CD8-positive, alpha-beta memory T cell (primary cell): ENCODE data around the gene NDUFA12. TPM values are rescaled to one million over a fixed set of nuclear protein-coding genes. Genes with fewer than 3 reads are reported as not detected.
A peak's percentile ranks its signal among the peaks of the same experiment; 100 is the strongest.

Source experiments
- CTCF ChIA-PET: fragments of 350-600 bp; sonication (Branson Sonifier 250); formaldehyde crosslinking; loops from one replicate; lab custom pipeline; 2021; ENCODE audit warnings: antibody characterized with exemption; lab: Charles Lee
- POLR2A ChIA-PET: fragments of 350-600 bp; sonication (Branson Sonifier 250); formaldehyde crosslinking; loops from one replicate; lab custom pipeline; 2021; ENCODE audit warnings: antibody characterized with exemption; lab: Charles Lee
- DNase-seq, 5 donors: peaks; one replicate each; pipeline versions ENCODE4 v3.0.0 to v3.0.0-alpha.2; 2020 to 2022; ENCODE audit warnings: mixed read lengths in 1 of 5
- H3K27ac ChIP-seq: one replicate; pipeline ENCODE4 v1.7.0; 2013; ENCODE audit warnings: low read depth, mild to moderate bottlenecking, low read length, moderate library complexity
- H3K27me3 ChIP-seq: 2 replicates; pipeline ENCODE4 v1.7.0; 2013; ENCODE audit warnings: low read length, mild to moderate bottlenecking; ENCODE audit not compliant: insufficient read depth, poor library complexity, severe bottlenecking
- H3K36me3 ChIP-seq: 2 replicates; pipeline ENCODE4 v1.7.0; 2013; ENCODE audit warnings: mild to moderate bottlenecking, low read length, moderate library complexity; ENCODE audit not compliant: insufficient read depth
- H3K4me1 ChIP-seq: 2 replicates; pipeline ENCODE4 v1.7.0; 2013; ENCODE audit warnings: mild to moderate bottlenecking, low read length, moderate library complexity; ENCODE audit not compliant: insufficient read depth
- H3K4me3 ChIP-seq: 2 replicates; pipeline ENCODE4 v1.7.0; 2013; ENCODE audit warnings: mild to moderate bottlenecking, low read length
- H3K9me3 ChIP-seq: 2 replicates; pipeline ENCODE4 v1.7.0; 2013; ENCODE audit warnings: mild to moderate bottlenecking, low read length
- H3K27ac Mint-ChIP-seq, 8 donors: one replicate each; pipeline ENCODE4 v1.8.0; 2020 to 2021; ENCODE audit warnings: mixed read lengths in 8 of 8, mild to moderate bottlenecking in 6 of 8, inconsistent platforms in 3 of 8, moderate library complexity in 3 of 8
- H3K27me3 Mint-ChIP-seq, 2 donors: one replicate each; pipeline ENCODE4 v1.8.0; 2020 to 2021; ENCODE audit warnings: mixed read lengths in 2 of 2, mild to moderate bottlenecking in 1 of 2, moderate library complexity in 1 of 2
- H3K36me3 Mint-ChIP-seq, 3 donors: one replicate each; pipeline ENCODE4 v1.8.0; 2020 to 2021; ENCODE audit warnings: mixed read lengths in 3 of 3, inconsistent platforms in 1 of 3, mild to moderate bottlenecking in 1 of 3
- H3K4me1 Mint-ChIP-seq, 3 donors: one replicate each; pipeline ENCODE4 v1.8.0; 2020 to 2021; ENCODE audit warnings: mixed read lengths in 3 of 3, inconsistent platforms in 1 of 3, mild to moderate bottlenecking in 1 of 3
- H3K4me3 Mint-ChIP-seq, 7 donors: one replicate each; pipeline ENCODE4 v1.8.0; 2020 to 2021; ENCODE audit warnings: mixed read lengths in 7 of 7, mild to moderate bottlenecking in 6 of 7, moderate library complexity in 4 of 7, inconsistent platforms in 2 of 7
- H3K9me3 Mint-ChIP-seq, 5 donors: one replicate each; pipeline ENCODE4 v1.8.0; 2020 to 2022; ENCODE audit warnings: mixed read lengths in 5 of 5, mild to moderate bottlenecking in 3 of 5, moderate library complexity in 2 of 5, inconsistent platforms in 1 of 5
- polyA plus RNA-seq: library from polyadenylated mRNA; unstranded; fragments of 300-500 nt; fragmentation: Illumina TruSeq; gene quantifications from one replicate; pipeline ENCODE4 v1.2.3, GENCODE V29; 2021
- total RNA-seq, 2 experiments: library from RNA; stranded (reverse); gene quantifications; one replicate each; pipeline ENCODE4 v1.2.3, GENCODE V29; 2021

The NDUFA12 gene
- total and polyA plus RNA-seq, 3 experiments from 2014 or later, result 133 to 245 (median 149) TPM

- H3K4me1 Mint-ChIP-seq, result no peaks in the 10 kb centered on the region
- CTCF ChIA-PET, result interaction anchor here (0.6 kb wide), 1 partner anchor 952 kb away, joined by 3 read pairs; no protein-coding TSS in a partner anchor
- POLR2A ChIA-PET, result no interaction called here
Measured at GRCh38 chr12:94965982-94966630, 37.4 kb downstream of the NDUFA12 start.

GRCh38 chr12:94963649-94964048, 39.8 kb downstream of the NDUFA12 start:
- Histone ChIP-seq H3K9me3 (no peaks in the 10 kb centered on the region), H3K27me3 (no peaks in the 10 kb centered on the region), H3K36me3 (no peaks in the 10 kb centered on the region), H3K27ac (no peak overlapping the region), H3K4me3 (no peak overlapping the region), H3K4me1 (no peaks in the 10 kb centered on the region)
- peaks cover 0 to 9% of the 10 kb centered on the region in 2 donors for H3K27me3 Mint-ChIP-seq
- H3K36me3 Mint-ChIP-seq, result peaks cover 0 to 10% (median 0%) of the 10 kb centered on the region in 3 donors
- H3K4me3 Mint-ChIP-seq, result no peak overlapping the region
- no peak overlapping the region for H3K27ac Mint-ChIP-seq
- ChIA-PET POLR2A (no interaction called here), CTCF (no interaction called here)
- H3K9me3 Mint-ChIP-seq, result peaks cover 0 to 2% (median 0%) of the 10 kb centered on the region in 5 donors
- H3K4me1 Mint-ChIP-seq, result no peaks in the 10 kb centered on the region
- no peak for DNase-seq

More at GRCh38 chr12:94965982-94966630, 37.4 kb downstream of the NDUFA12 start:
- Histone ChIP-seq H3K27ac (no peak overlapping the region), H3K27me3 (no peaks in the 10 kb centered on the region), H3K36me3 (no peaks in the 10 kb centered on the region), H3K4me1 (no peaks in the 10 kb centered on the region), H3K4me3 (no peak overlapping the region), H3K9me3 (no peaks in the 10 kb centered on the region)
- H3K9me3 Mint-ChIP-seq, result no peaks in the 10 kb centered on the region
- H3K4me3 Mint-ChIP-seq, result no peak overlapping the region
- no peak for DNase-seq
- peaks cover 0 to 2% of the 10 kb centered on the region in 2 donors for H3K27me3 Mint-ChIP-seq
- H3K27ac Mint-ChIP-seq, result no peak overlapping the region
- peaks cover 3 to 13% (median 6%) of the 10 kb centered on the region in 3 donors for H3K36me3 Mint-ChIP-seq

GRCh38 chr12:94962670-94963069, 40.8 kb downstream of the NDUFA12 start:
- POLR2A ChIA-PET, result no interaction called here
- peaks cover 0 to 10% (median 0%) of the 10 kb centered on the region in 3 donors for H3K36me3 Mint-ChIP-seq
- peaks cover 0 to 9% of the 10 kb centered on the region in 2 donors for H3K27me3 Mint-ChIP-seq
- DNase-seq, result no peak
- CTCF ChIA-PET, result no interaction called here
- H3K36me3 ChIP-seq, result no peaks in the 10 kb centered on the region
- no peak overlapping the region for H3K27ac Mint-ChIP-seq
- no peak overlapping the region for H3K4me3 ChIP-seq
- H3K4me3 Mint-ChIP-seq, result no peak overlapping the region
- H3K4me1 ChIP-seq, result no peaks in the 10 kb centered on the region
- H3K4me1 Mint-ChIP-seq, result no peaks in the 10 kb centered on the region
- no peaks in the 10 kb centered on the region for H3K27me3 ChIP-seq
- peaks cover 0 to 2% (median 0%) of the 10 kb centered on the region in 5 donors for H3K9me3 Mint-ChIP-seq
- H3K27ac ChIP-seq, result no peak overlapping the region
- no peaks in the 10 kb centered on the region for H3K9me3 ChIP-seq

- H3K4me3 ChIP-seq, result no peak overlapping the region
- peaks cover 0 to 2% (median 0%) of the 10 kb centered on the region in 5 donors for H3K9me3 Mint-ChIP-seq
- ChIA-PET CTCF (no interaction called here), POLR2A (interaction anchor here (0.8 kb wide), 1 partner anchor 1410 kb away, joined by 3 read pairs; no protein-coding TSS in a partner anchor)
- no peaks in the 10 kb centered on the region for H3K27me3 ChIP-seq
- H3K36me3 Mint-ChIP-seq, result peaks cover 0 to 10% (median 0%) of the 10 kb centered on the region in 3 donors
- H3K36me3 ChIP-seq, result no peaks in the 10 kb centered on the region
- no peaks in the 10 kb centered on the region for H3K4me1 Mint-ChIP-seq
- H3K27ac ChIP-seq, result no peak overlapping the region
- H3K27ac Mint-ChIP-seq, result no peak overlapping the region
- H3K4me3 Mint-ChIP-seq, result no peak overlapping the region
- DNase-seq, result no peak
- H3K27me3 Mint-ChIP-seq, result peaks cover 0 to 9% of the 10 kb centered on the region in 2 donors
- H3K9me3 ChIP-seq, result no peaks in the 10 kb centered on the region
- no peaks in the 10 kb centered on the region for H3K4me1 ChIP-seq
Measured at GRCh38 chr12:94961911-94962310, 41.6 kb downstream of the NDUFA12 start.

- no peaks in the 10 kb centered on the region for H3K27me3 ChIP-seq
- Mint-ChIP-seq H3K4me1 (no peaks in the 10 kb centered on the region), H3K27ac (peak overlapping the region in 1 of 8 donors; percentile 17), H3K27me3 (peaks cover 1 to 12% of the 10 kb centered on the region in 2 donors), H3K4me3 (no peak overlapping the region), H3K36me3 (peaks cover 0 to 10% (median 0%) of the 10 kb centered on the region in 3 donors), H3K9me3 (peaks cover 0 to 2% (median 0%) of the 10 kb centered on the region in 5 donors)
- CTCF ChIA-PET, result interaction anchor here (0.6 kb wide), 1 partner anchor 91 kb away, joined by 3 read pairs; no protein-coding TSS in a partner anchor
- H3K27ac ChIP-seq, result no peak overlapping the region
- no peak overlapping the region for H3K4me3 ChIP-seq
- no peaks in the 10 kb centered on the region for H3K36me3 ChIP-seq
- DNase-seq, result no peak
- H3K9me3 ChIP-seq, result no peaks in the 10 kb centered on the region
- POLR2A ChIA-PET, result interaction anchor here (0.8 kb wide), 1 partner anchor 1411 kb away, joined by 3 read pairs; no protein-coding TSS in a partner anchor
- no peaks in the 10 kb centered on the region for H3K4me1 ChIP-seq
Measured at GRCh38 chr12:94961256-94961824, 42.2 kb downstream of the NDUFA12 start.

GRCh38 chr12:94957006-94957405, 46.5 kb downstream of the NDUFA12 start:
- Histone ChIP-seq H3K4me3 (no peak overlapping the region), H3K36me3 (no peaks in the 10 kb centered on the region), H3K27ac (no peak overlapping the region), H3K4me1 (no peaks in the 10 kb centered on the region), H3K9me3 (no peaks in the 10 kb centered on the region), H3K27me3 (no peaks in the 10 kb centered on the region)
- peaks cover 0 to 22% (median 0%) of the 10 kb centered on the region in 3 donors for H3K36me3 Mint-ChIP-seq
- H3K27ac Mint-ChIP-seq, result peak overlapping the region in 1 of 8 donors; percentile 2
- H3K27me3 Mint-ChIP-seq, result peaks cover 19 to 46% of the 10 kb centered on the region in 2 donors
- CTCF ChIA-PET, result no interaction called here
- DNase-seq, result no peak
- H3K9me3 Mint-ChIP-seq, result peaks cover 0 to 2% (median 0%) of the 10 kb centered on the region in 5 donors
- peaks cover 0 to 9% (median 3%) of the 10 kb centered on the region in 3 donors for H3K4me1 Mint-ChIP-seq
- POLR2A ChIA-PET, result no interaction called here
- H3K4me3 Mint-ChIP-seq, result no peak overlapping the region

GRCh38 chr12:94954948-94955592, 48.4 kb downstream of the NDUFA12 start:
- Histone ChIP-seq H3K36me3 (no peaks in the 10 kb centered on the region), H3K27ac (no peak overlapping the region), H3K9me3 (no peaks in the 10 kb centered on the region), H3K4me3 (no peak overlapping the region), H3K27me3 (no peaks in the 10 kb centered on the region), H3K4me1 (no peaks in the 10 kb centered on the region)
- Mint-ChIP-seq H3K4me1 (peaks cover 0 to 10% (median 3%) of the 10 kb centered on the region in 3 donors), H3K27me3 (peaks cover 20 to 50% of the 10 kb centered on the region in 2 donors), H3K36me3 (peaks cover 0 to 17% (median 0%) of the 10 kb centered on the region in 3 donors), H3K9me3 (peaks cover 0 to 2% (median 0%) of the 10 kb centered on the region in 5 donors), H3K27ac (no peak overlapping the region), H3K4me3 (no peak overlapping the region)
- ChIA-PET CTCF (no interaction called here), POLR2A (no interaction called here)
- no peak for DNase-seq
